ENCODE results near the gene NDUFB10. TPM values are rescaled to one million over a fixed set of nuclear protein-coding genes. Genes with fewer than 3 reads are reported as not detected.
"Not testable (repeated sequence)": the region's sequence is repeated elsewhere in the genome, so short reads cannot be mapped to it uniquely, and the experiment has no call there.

NDUFB10 gene
- total and polyA plus RNA-seq, 12 donors = 375 to 1,046 (median 590) TPM

DNA sequence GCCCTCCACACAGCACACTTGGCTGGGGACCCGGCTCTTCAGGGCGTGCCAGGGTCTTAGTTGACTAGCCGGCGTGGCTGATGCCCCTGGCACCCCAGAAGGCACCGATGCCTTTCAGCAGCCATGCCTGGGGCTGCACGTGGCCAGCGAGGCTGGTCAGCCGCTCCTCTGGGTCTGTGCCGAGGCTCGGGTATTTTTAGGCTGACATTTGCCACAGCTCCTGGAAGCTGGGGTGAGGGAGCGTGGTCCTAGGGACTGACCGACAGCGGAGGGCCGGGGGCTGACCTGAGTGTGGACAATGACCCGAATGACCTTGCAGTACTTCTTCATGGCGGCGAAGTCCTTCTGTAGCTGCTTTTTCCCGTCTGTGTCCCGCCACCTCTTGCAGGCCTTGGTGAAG is 8.8 kb upstream of the NDUFB10 start:
- H3K27me3 ChIP-seq = no peaks in the 10 kb centered on the region
- H3K9me3 ChIP-seq = no peaks in the 10 kb centered on the region
- TF ChIP-seq, protein P1, sequence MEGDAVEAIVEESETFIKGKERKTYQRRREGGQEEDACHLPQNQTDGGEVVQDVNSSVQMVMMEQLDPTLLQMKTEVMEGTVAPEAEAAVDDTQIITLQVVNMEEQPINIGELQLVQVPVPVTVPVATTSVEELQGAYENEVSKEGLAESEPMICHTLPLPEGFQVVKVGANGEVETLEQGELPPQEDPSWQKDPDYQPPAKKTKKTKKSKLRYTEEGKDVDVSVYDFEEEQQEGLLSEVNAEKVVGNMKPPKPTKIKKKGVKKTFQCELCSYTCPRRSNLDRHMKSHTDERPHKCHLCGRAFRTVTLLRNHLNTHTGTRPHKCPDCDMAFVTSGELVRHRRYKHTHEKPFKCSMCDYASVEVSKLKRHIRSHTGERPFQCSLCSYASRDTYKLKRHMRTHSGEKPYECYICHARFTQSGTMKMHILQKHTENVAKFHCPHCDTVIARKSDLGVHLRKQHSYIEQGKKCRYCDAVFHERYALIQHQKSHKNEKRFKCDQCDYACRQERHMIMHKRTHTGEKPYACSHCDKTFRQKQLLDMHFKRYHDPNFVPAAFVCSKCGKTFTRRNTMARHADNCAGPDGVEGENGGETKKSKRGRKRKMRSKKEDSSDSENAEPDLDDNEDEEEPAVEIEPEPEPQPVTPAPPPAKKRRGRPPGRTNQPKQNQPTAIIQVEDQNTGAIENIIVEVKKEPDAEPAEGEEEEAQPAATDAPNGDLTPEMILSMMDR (IDR thresholded peaks at IDR 0.05) = no peak
- DNase-seq (peak; percentile 61 to 65), ATAC-seq (peak; percentile 32 to 75 (median 68))
- H3K4me3 ChIP-seq = no peak overlapping the region
- peaks cover 0 to 5% (median 0%) of the 10 kb centered on the region in 9 donors for H3K36me3 ChIP-seq
- intact Hi-C loops (cut with DNase I) = no loop called here
- peak overlapping the region; percentile 36 to 92 (median 78) for H3K27ac ChIP-seq
- 46 to 62% methylated on average over 19 of the region's 19 CpGs for WGBS, 2 donors
- H3K4me1 ChIP-seq = peaks cover 0 to 36% (median 12%) of the 10 kb centered on the region in 9 donors

DNA sequence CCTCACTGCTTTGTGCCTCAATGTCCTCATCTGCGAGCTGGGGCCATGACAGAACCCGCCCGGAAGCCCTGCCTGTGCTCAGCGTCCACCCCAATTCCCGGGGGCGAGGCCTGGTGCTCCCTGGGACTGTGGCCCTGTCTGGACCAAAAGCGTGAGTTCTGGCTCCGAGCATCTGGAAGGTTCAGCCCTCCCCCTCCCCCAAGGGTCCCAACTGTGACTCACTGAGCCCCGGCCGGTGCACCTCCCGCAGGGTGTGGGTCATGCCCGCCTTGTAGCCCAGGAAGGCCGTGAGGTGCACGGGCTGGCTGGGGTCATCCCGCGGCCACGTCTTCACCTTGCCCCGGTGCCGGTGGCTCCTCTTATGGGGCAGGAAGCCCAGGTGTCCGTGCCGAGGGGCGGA is 5.6 kb upstream of the NDUFB10 start:
- DNase-seq (no peak), ATAC-seq (peak in 6 of 8 donors; percentile 20 to 48 (median 24))
- Histone ChIP-seq H3K27ac (peak overlapping the region; percentile 78 to 98 (median 94)), H3K4me1 (peaks cover 0 to 37% (median 12%) of the 10 kb centered on the region in 9 donors), H3K36me3 (peaks cover 0 to 5% (median 0%) of the 10 kb centered on the region in 9 donors), H3K9me3 (no peaks in the 10 kb centered on the region), H3K4me3 (peak overlapping the region; percentile 23 to 56 (median 46)), H3K27me3 (no peaks in the 10 kb centered on the region)
- intact Hi-C loops (cut with DNase I) = no loop called here
- 55 to 67% methylated on average over 22 of the region's 22 CpGs for WGBS, 2 donors
- TF ChIP-seq, protein P1 (IDR thresholded peaks at IDR 0.05) = no peak

DNA sequence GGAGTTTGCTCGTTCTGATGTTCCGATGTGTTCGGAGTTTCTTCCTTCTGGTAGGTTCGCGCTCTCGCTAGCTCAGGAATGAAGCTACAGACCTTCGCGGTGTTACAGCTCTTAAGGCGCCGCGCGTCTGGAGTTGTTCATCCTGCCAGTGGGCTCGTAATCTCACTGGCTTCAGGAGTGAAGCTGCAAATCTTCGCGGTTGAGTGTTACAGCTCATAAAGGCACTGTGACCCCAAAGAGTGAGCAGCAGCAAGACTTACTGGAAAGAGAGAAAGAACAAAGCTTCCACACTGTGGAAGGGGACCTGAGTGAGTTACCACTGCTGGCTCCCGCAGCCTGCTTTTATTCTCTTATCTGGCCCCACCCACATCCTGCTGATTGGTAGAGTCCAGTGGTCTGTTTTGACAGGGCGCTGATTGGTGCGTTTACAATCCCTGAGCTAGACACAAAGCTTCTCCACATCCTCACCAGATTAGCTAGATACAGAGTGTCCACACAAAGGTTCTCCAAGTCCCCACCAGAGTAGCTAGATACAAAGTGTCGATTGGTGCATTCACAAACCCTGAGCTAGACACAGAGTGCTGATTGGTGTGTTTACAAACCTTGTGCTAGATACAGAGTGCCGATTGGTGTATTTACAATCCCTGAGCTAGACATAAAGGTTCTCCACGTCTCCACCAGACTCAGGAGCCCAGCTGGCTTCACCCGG is 1.8 kb upstream of the NDUFB10 start:
- H3K36me3 ChIP-seq = peaks cover 0 to 25% (median 17%) of the 10 kb centered on the region in 9 donors
- H3K4me1 ChIP-seq = peaks cover 6 to 47% (median 24%) of the 10 kb centered on the region in 9 donors
- H3K4me3 ChIP-seq; intact Hi-C loops (cut with DNase I); H3K9me3 ChIP-seq; H3K27me3 ChIP-seq; ATAC-seq; H3K27ac ChIP-seq; DNase-seq: not testable (repeated sequence)
- 88 to 90% methylated on average over 20 to 21 of the region's 22 CpGs for WGBS, 2 donors

- DNase-seq; H3K27ac ChIP-seq; H3K27me3 ChIP-seq; ATAC-seq; H3K4me3 ChIP-seq; intact Hi-C loops (cut with DNase I); H3K9me3 ChIP-seq: not testable (repeated sequence)
- peaks cover 0 to 28% (median 22%) of the 10 kb centered on the region in 9 donors for H3K36me3 ChIP-seq
- 67 to 68% methylated on average over 30 of the region's 30 CpGs for WGBS, 2 donors
- H3K4me1 ChIP-seq = peaks cover 6 to 46% (median 29%) of the 10 kb centered on the region in 9 donors
Measured at GRCh38 chr16:1958143-1958491, 1.2 kb upstream of the NDUFB10 start.

DNA sequence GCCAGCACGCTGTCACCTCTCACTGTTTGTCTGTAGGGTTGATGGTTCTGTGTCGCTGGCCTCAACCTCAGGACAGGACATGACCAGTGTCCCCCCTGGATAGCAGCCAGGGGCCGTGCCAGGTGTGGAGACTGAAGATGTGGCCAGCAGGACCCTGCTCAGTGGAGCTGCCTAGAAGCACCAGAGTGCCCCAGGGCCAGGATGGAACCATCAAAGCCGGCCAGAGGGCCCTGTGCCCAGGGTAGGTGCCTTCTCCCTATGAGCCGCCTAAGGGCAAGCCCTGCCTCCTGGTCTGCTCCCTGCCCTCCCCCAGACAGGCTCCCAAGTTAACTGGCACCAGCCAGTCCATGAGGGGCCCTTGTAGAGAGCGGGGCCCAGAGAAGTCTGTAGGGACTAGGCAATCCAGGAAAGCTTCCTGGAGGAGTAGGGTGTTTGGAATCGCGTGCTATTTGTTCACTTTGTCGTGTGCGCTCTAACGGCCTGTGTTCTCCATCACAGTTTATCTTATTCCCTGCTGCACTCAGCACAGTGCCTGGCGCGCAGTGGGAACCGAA is 546 bp upstream of the NDUFB10 start:
- Histone ChIP-seq H3K4me3 (peak overlapping the region in 9 of 10 donors; percentile 63 to 99 (median 96)), H3K9me3 (no peaks in the 10 kb centered on the region), H3K27me3 (no peaks in the 10 kb centered on the region), H3K36me3 (peaks cover 0 to 35% (median 29%) of the 10 kb centered on the region in 9 donors), H3K4me1 (peaks cover 6 to 48% (median 33%) of the 10 kb centered on the region in 9 donors), H3K27ac (peak overlapping the region in 9 of 10 donors; percentile 88 to 98 (median 97))
- ATAC-seq = peak in 3 of 8 donors; percentile 0 to 6 (median 2)
- intact Hi-C loops (cut with DNase I) = no loop called here
- TF ChIP-seq, protein P1 (IDR thresholded peaks at IDR 0.05) = no peak
- no peak for DNase-seq
- 33 to 39% methylated on average over 14 of the region's 14 CpGs for WGBS, 2 donors
